HL-60 (cell line): ENCODE data around the gene PRRT1B.

Source experiments
- DNase-seq, 2 experiments: peaks; one replicate each; pipeline ENCODE4 v3.0.0-alpha.2; 2010 to 2020; ENCODE audit warnings: low read depth in 1 of 2, low spot score in 1 of 2
- H3K27ac ChIP-seq: fragments of 250-450 bp; sonication (Bioruptor Pico); replicated peaks from 2 replicates; pipeline ENCODE4 v1.5.1; 2020; ENCODE audit warnings: mild to moderate bottlenecking, moderate library complexity
- H3K27me3 ChIP-seq: fragments of 250-450 bp; sonication (Bioruptor Pico); 2 replicates; pipeline ENCODE4 v1.5.1; 2021; ENCODE audit warnings: mild to moderate bottlenecking, moderate library complexity; ENCODE audit not compliant: insufficient read depth, poor library complexity, severe bottlenecking
- H3K4me3 ChIP-seq: replicated peaks from 2 replicates; pipeline ENCODE4 v1.5.1; 2011; ENCODE audit warnings: mild to moderate bottlenecking, control low read depth, low read length; ENCODE audit not compliant: insufficient read depth
- GABPA ChIP-seq: IDR thresholded peaks from 2 replicates; pipeline ENCODE4 v1.6.1; 2012; ENCODE audit warnings: low read depth
- POLR2AphosphoS5 ChIP-seq: IDR thresholded peaks from 2 replicates; pipeline ENCODE4 v1.6.1; 2012; ENCODE audit warnings: low read depth
- SPI1 ChIP-seq: IDR thresholded peaks from 2 replicates; pipeline ENCODE4 v1.6.1; 2012; ENCODE audit warnings: low read depth, mild to moderate bottlenecking, borderline replicate concordance
- TF ChIP-seq, protein P1 (sequence below): IDR thresholded peaks from 2 replicates; pipeline ENCODE4 v1.6.1; 2012; ENCODE audit warnings: low read depth; ENCODE audit not compliant: insufficient replicate concordance
- TF ChIP-seq, protein P2 (sequence below): IDR thresholded peaks from one replicate; pipeline ENCODE4 v1.5.1; 2011; ENCODE audit warnings: low read length, control low read depth, inconsistent platforms; ENCODE audit not compliant: insufficient read depth

PRRT1B gene

DNA sequence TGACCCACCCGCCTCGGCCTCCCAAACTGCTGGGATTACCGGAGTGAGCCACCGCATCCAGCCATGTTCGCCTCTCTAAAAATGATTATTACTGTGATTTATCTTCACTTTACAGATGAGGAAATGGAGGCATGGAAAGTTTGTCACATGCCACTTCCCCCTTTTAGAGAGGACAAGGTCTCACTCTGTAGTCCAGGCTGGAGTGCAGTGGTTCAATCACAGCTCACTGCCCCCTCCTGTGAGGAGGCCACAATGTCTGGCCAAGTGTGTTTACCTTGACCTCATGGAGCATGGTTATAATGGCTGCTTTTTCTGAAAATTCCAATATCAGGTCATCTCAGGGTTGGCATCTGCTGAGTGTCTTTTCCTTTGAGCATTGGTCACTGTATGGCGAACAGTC is 6.7 kb downstream of the PRRT1B start:
- H3K27me3 ChIP-seq, result peaks cover 8% of the 10 kb centered on the region
- DNase-seq, result no peak
- no peak overlapping the region for H3K27ac ChIP-seq
- H3K4me3 ChIP-seq, result no peak overlapping the region
- TF ChIP-seq SPI1, result peak; percentile 61; the same call in 1 of the 2 replicates
- TF ChIP-seq, protein P1, sequence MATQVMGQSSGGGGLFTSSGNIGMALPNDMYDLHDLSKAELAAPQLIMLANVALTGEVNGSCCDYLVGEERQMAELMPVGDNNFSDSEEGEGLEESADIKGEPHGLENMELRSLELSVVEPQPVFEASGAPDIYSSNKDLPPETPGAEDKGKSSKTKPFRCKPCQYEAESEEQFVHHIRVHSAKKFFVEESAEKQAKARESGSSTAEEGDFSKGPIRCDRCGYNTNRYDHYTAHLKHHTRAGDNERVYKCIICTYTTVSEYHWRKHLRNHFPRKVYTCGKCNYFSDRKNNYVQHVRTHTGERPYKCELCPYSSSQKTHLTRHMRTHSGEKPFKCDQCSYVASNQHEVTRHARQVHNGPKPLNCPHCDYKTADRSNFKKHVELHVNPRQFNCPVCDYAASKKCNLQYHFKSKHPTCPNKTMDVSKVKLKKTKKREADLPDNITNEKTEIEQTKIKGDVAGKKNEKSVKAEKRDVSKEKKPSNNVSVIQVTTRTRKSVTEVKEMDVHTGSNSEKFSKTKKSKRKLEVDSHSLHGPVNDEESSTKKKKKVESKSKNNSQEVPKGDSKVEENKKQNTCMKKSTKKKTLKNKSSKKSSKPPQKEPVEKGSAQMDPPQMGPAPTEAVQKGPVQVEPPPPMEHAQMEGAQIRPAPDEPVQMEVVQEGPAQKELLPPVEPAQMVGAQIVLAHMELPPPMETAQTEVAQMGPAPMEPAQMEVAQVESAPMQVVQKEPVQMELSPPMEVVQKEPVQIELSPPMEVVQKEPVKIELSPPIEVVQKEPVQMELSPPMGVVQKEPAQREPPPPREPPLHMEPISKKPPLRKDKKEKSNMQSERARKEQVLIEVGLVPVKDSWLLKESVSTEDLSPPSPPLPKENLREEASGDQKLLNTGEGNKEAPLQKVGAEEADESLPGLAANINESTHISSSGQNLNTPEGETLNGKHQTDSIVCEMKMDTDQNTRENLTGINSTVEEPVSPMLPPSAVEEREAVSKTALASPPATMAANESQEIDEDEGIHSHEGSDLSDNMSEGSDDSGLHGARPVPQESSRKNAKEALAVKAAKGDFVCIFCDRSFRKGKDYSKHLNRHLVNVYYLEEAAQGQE, result no peak

DNA sequence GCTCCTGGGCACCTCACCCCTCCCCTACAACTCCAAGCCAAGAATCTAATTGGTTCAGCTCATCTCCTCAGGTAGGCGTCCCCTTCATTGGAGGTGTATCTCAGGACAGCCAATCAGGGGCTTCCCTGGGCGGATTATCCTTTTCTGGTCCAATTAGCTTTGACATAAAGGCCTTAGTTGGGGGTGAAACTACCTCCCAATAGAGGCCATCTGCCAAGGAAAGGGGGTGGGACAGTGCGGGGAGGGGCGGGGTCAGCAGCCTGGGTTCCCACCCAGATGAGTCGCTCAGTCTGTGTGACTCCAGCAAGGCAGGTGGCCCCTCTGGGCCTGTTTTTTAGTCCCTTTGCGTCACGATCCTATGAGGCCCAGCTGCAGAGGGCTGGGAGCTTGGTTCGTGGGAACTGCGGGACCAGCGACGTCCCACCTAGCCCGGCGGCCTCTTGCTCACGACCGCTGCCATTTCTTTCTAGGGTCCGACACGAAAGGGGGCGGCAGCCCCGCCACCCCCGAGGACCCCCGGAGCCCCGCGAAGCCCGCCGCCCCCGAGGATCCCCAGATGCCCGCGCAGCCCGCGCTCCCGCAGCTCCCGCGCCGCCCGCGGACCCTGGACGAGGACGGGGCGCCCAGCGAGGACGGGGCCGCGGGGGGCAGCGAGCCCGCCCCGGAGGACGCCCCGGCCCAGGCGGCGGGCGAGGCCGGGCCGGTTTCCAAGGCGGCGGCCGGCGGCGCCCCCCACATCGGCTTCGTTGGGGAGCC is 8.9 kb downstream of the PRRT1B start:
- no peak overlapping the region for H3K4me3 ChIP-seq
- peaks cover 6% of the 10 kb centered on the region for H3K27me3 ChIP-seq
- DNase-seq, result no peak
- no peak overlapping the region for H3K27ac ChIP-seq
- TF ChIP-seq, protein P2, sequence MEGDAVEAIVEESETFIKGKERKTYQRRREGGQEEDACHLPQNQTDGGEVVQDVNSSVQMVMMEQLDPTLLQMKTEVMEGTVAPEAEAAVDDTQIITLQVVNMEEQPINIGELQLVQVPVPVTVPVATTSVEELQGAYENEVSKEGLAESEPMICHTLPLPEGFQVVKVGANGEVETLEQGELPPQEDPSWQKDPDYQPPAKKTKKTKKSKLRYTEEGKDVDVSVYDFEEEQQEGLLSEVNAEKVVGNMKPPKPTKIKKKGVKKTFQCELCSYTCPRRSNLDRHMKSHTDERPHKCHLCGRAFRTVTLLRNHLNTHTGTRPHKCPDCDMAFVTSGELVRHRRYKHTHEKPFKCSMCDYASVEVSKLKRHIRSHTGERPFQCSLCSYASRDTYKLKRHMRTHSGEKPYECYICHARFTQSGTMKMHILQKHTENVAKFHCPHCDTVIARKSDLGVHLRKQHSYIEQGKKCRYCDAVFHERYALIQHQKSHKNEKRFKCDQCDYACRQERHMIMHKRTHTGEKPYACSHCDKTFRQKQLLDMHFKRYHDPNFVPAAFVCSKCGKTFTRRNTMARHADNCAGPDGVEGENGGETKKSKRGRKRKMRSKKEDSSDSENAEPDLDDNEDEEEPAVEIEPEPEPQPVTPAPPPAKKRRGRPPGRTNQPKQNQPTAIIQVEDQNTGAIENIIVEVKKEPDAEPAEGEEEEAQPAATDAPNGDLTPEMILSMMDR, result no peak

DNA sequence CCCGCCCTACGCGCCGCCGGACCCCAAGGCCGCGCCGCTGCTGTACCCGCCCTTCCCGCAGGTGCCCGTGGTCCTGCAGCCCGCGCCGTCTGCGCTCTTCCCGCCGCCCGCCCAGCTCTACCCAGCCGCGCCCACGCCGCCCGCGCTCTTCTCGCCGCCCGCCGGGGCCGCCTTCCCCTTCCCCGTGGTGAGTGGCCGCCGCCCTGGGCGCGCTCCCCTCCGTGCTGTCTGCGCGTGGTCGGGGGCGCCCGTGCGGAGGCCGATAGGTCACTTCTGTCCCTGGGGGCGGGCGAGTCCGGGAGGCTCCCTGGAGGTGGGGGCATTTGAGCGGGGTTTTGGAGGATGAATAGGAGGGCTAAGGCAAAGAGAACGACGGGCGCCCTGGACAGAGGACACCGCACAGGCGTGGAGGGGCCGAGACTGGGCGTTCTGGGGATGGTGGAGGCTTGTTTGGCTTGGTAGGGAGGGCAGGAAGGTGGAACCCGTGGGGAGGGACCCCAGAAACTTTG is 9.6 kb downstream of the PRRT1B start:
- TF ChIP-seq, protein P2, result no peak
- no peak for TF ChIP-seq GABPA
- TF ChIP-seq, protein P1, result no peak
- no peak for TF ChIP-seq POLR2AphosphoS5
- TF ChIP-seq SPI1, result no peak

DNA sequence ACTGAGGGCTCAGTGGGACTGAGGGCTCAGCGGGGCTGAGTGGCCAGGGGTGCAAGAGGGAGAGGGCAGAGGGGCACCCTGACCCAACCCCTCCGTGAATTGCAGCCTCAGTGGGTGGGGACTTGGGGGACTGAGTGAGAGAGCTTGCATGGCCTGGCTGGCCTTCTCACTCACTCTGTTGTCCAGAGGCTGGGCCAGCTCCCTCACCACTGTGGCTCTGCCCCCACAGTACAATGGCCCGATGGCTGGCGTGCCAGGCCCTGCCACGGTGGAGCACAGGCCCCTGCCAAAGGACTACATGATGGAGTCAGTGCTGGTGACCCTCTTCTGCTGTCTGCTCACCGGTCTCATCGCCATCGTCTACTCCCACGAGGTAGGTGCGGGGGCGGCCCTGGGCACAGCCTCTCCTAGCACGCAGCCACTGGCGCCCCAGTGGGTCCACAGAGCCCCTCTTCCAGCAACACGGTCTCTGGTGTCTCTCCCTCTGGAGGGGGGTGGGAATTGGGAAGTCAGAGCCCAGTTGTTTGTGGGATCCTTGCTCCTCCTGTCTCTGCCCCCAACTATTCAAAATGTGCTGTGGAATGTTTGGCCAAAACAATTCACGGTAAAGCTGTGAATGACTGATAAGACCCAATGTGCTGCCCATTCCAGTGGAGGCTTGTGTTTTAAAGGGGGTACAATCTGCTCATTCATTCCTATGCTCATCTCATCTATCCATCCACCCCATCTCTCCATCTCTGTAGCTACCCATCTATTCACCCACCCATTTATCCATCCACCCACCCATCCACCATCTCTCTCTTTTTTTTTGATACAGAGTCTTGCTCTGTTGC is 10.7 kb downstream of the PRRT1B start:
- H3K27ac ChIP-seq, result no peak overlapping the region
- H3K4me3 ChIP-seq, result no peak overlapping the region
- TF ChIP-seq, protein P2, result no peak
- TF ChIP-seq, protein P1, result no peak
- TF ChIP-seq POLR2AphosphoS5, result no peak
- TF ChIP-seq GABPA, result no peak
- peaks cover 6% of the 10 kb centered on the region for H3K27me3 ChIP-seq
- no peak for DNase-seq

More for the DNA sequence above, 9.6 kb downstream of the PRRT1B start:
- H3K27me3 ChIP-seq, result peaks cover 6% of the 10 kb centered on the region
- no peak for DNase-seq
- no peak overlapping the region for H3K27ac ChIP-seq
- no peak overlapping the region for H3K4me3 ChIP-seq
